MCF 10A (cell line): ENCODE results near the gene RAB33B. TPM values are rescaled to one million over a fixed set of nuclear protein-coding genes. Genes with fewer than 3 reads are reported as not detected.

Source experiments
- BruUV-seq: library from RNA; stranded (reverse); fragments of 400-500 nt; replicated peaks from 2 replicates; lab custom pipeline; 2021; lab: Mats Ljungman, UMichigan
- CTCF ChIA-PET: fragments of 300-600 bp; sonication (Branson Sonifier 250); formaldehyde crosslinking; extraction: SDS; loops from one replicate; lab custom pipeline; 2021; ENCODE audit warnings: antibody characterized with exemption, inconsistent platforms; lab: Yijun Ruan, JAX
- POLR2A ChIA-PET: fragments of 300-600, 350-650 bp; sonication (Branson Sonifier 250); formaldehyde crosslinking; extraction: SDS; loops from one replicate; lab custom pipeline; 2020; ENCODE audit warnings: antibody characterized with exemption, inconsistent platforms; lab: Yijun Ruan, JAX
- DNase-seq: peaks from one replicate; pipeline ENCODE4 v3.0.0-alpha.2; 2018; ENCODE audit not compliant: unreplicated experiment
- H3K27ac Mint-ChIP-seq: one replicate; pipeline ENCODE4 v1.8.0; 2022; ENCODE audit warnings: mild to moderate bottlenecking, low read depth, mixed read lengths; ENCODE audit not compliant: unreplicated experiment
- H3K27me3 Mint-ChIP-seq: one replicate; pipeline ENCODE4 v1.8.0; 2022; ENCODE audit warnings: mixed read lengths; ENCODE audit not compliant: insufficient read depth, unreplicated experiment
- H3K36me3 Mint-ChIP-seq: one replicate; pipeline ENCODE4 v1.8.0; 2022; ENCODE audit warnings: mild to moderate bottlenecking, moderate library complexity, mixed read lengths; ENCODE audit not compliant: insufficient read depth, unreplicated experiment
- H3K4me1 Mint-ChIP-seq: one replicate; pipeline ENCODE4 v1.8.0; 2022; ENCODE audit warnings: mixed read lengths; ENCODE audit not compliant: insufficient read depth, unreplicated experiment
- H3K4me3 Mint-ChIP-seq: one replicate; pipeline ENCODE4 v1.8.0; 2022; ENCODE audit warnings: mild to moderate bottlenecking, moderate library complexity, mixed read lengths; ENCODE audit not compliant: unreplicated experiment
- H3K9me3 Mint-ChIP-seq: one replicate; pipeline ENCODE4 v1.8.0; 2022; ENCODE audit warnings: mixed read lengths; ENCODE audit not compliant: unreplicated experiment
- intact Hi-C: fragments of 100-400 bp; cut with micrococcal nuclease; formaldehyde crosslinking; loops from 2 replicates; pipeline ENCODE4 v1.14.1; 2022
- total RNA-seq: library from RNA; stranded (reverse); gene quantifications from 2 replicates; pipeline ENCODE4 v1.2.3, GENCODE V29; 2022
- TF ChIP-seq, protein P1 (sequence below): fragments of 200-600 bp; IDR thresholded peaks from one replicate; pipeline ENCODE4 v1.8.0; 2022; ENCODE audit warnings: antibody characterized with exemption, mild to moderate bottlenecking; ENCODE audit not compliant: unreplicated experiment

Gene RAB33B
- total RNA-seq, 1 experiment from 2014 or later, result 6.3 TPM

DNA sequence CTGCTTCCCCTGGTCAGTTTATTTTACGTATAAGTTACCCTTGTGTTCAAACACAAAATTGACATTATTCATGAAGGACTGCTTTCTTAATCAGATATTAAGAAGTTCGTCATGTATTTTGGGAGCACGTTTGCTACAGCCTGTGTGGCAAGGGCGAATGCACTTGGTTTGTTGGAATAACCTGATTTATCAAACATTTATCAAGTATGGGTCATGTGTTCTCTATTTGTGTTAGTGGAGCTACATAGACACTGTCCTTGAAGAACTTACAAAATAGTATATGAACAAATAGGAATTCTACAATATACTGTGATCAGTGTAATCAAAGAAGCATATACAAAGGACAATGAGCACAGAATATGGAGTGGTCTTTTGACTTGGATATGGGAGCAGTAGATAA lies 22.4 kb downstream of the RAB33B start:
- no TSS peak for BruUV-seq
- intact Hi-C loops, result no loop called here
- CTCF ChIA-PET, result interaction anchor here (0.5 to 1.1 kb wide), 2 partner anchors 21 to 179 kb away, joined by 3 read pairs; no protein-coding TSS in a partner anchor
- H3K36me3 Mint-ChIP-seq, result peaks cover 21% of the 10 kb centered on the region
- no peak for DNase-seq
- no peaks in the 10 kb centered on the region for H3K27me3 Mint-ChIP-seq
- H3K9me3 Mint-ChIP-seq, result no peaks in the 10 kb centered on the region
- POLR2A ChIA-PET, result interaction anchor here (0.8 to 1.1 kb wide), 2 partner anchors 12 to 21 kb away, joined by 3 to 4 read pairs; no protein-coding TSS in a partner anchor
- TF ChIP-seq, protein P1, sequence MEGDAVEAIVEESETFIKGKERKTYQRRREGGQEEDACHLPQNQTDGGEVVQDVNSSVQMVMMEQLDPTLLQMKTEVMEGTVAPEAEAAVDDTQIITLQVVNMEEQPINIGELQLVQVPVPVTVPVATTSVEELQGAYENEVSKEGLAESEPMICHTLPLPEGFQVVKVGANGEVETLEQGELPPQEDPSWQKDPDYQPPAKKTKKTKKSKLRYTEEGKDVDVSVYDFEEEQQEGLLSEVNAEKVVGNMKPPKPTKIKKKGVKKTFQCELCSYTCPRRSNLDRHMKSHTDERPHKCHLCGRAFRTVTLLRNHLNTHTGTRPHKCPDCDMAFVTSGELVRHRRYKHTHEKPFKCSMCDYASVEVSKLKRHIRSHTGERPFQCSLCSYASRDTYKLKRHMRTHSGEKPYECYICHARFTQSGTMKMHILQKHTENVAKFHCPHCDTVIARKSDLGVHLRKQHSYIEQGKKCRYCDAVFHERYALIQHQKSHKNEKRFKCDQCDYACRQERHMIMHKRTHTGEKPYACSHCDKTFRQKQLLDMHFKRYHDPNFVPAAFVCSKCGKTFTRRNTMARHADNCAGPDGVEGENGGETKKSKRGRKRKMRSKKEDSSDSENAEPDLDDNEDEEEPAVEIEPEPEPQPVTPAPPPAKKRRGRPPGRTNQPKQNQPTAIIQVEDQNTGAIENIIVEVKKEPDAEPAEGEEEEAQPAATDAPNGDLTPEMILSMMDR, result no peak
- no peak overlapping the region for H3K27ac Mint-ChIP-seq
- no peak overlapping the region for H3K4me3 Mint-ChIP-seq
- H3K4me1 Mint-ChIP-seq, result no peaks in the 10 kb centered on the region

DNA sequence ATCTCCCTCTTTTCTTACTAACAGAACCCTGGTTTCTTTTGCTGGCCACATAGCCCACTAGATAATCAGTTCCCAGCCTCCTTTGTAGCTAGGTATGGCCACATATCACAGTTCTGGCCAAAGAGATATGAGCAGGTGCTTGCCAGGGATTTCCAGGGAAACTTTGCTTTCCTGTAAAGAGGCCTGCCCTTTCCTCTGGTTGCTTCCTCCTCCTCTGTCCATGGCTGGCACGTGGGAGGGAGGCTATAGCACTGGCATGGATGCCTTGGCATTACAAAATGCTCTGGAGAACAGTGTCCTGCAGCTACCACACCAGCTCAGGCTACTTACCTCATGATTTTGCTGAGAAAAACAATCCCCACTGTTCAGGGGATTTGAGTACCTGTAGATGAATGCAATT lies 27.5 kb downstream of the RAB33B start:
- Mint-ChIP-seq H3K27ac (no peak overlapping the region), H3K4me1 (no peaks in the 10 kb centered on the region), H3K27me3 (no peaks in the 10 kb centered on the region), H3K36me3 (peaks cover 7% of the 10 kb centered on the region), H3K9me3 (no peaks in the 10 kb centered on the region), H3K4me3 (no peak overlapping the region)
- CTCF ChIA-PET, result interaction anchor here (0.6 kb wide), 2 partner anchors 14 to 300 kb away, joined by 3 to 5 read pairs; no protein-coding TSS in a partner anchor
- intact Hi-C loops, result no loop called here
- DNase-seq, result no peak
- TF ChIP-seq, protein P1, result no peak
- BruUV-seq, result no TSS peak
- POLR2A ChIA-PET, result no interaction called here

DNA sequence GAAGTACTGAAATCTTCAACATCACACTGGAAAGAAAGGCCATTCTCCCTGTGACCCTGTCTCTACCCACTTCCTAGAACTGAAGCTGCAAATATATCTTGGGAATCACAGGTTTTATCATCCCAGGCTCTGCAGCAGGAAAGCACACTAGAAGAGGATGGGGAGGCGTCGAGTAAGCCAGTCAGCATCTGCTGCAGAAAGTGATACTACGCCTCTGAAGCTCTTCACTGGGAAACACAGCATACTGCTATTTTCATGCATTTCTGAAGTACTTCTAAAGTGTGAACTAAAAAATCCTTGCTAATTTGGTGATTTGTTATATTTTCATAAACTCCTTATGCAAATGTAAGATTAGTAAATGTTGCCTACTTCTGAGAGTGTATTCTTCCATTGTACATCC lies 29.1 kb downstream of the RAB33B start:
- H3K4me1 Mint-ChIP-seq, result no peaks in the 10 kb centered on the region
- peaks cover 7% of the 10 kb centered on the region for H3K36me3 Mint-ChIP-seq
- no peak overlapping the region for H3K27ac Mint-ChIP-seq
- intact Hi-C loops, result no loop called here
- CTCF ChIA-PET, result interaction anchor here (0.7 to 1.6 kb wide), 3 partner anchors 14 to 1017 kb away, joined by 3 to 4 read pairs (median 3); no protein-coding TSS in a partner anchor
- DNase-seq, result no peak
- no peaks in the 10 kb centered on the region for H3K9me3 Mint-ChIP-seq
- H3K4me3 Mint-ChIP-seq, result no peak overlapping the region
- TF ChIP-seq, protein P1, result no peak
- no TSS peak for BruUV-seq
- POLR2A ChIA-PET, result interaction anchor here (0.6 kb wide), 1 partner anchor 171 kb away, joined by 3 read pairs; no protein-coding TSS in a partner anchor
- H3K27me3 Mint-ChIP-seq, result no peaks in the 10 kb centered on the region

DNA sequence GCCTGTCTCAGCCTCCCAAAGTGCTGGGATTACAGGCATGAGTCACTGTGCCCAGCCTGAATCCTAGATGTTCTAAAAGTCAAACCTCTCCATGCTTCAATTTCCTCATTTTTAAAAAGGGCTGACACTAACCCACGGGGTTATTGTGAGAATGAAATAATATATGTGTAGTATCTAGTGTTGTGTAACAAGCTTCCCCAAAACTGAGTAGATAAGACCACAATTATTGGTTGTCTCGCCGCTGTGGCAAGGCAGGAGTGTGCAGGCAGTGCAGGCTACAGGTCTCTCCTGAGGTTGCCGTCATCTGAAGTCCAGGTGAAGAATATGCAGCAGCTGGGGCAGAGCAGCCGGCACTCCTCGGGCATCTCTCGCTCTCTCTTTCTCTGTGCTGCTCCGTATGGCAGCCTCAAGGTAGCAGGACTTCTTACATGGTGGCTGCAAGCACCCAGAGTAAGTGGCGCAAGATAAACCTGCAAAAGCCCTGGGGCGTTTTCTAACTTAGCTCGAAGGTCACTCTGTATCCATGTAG lies 30.9 kb downstream of the RAB33B start:
- Mint-ChIP-seq H3K27ac (no peak overlapping the region), H3K9me3 (no peaks in the 10 kb centered on the region), H3K4me1 (no peaks in the 10 kb centered on the region), H3K4me3 (no peak overlapping the region), H3K36me3 (no peaks in the 10 kb centered on the region), H3K27me3 (no peaks in the 10 kb centered on the region)
- CTCF ChIA-PET, result interaction anchor here (0.6 kb wide), 1 partner anchor 170 kb away, joined by 3 read pairs; no protein-coding TSS in a partner anchor
- TF ChIP-seq, protein P1, result no peak
- intact Hi-C loops, result no loop called here
- BruUV-seq, result no TSS peak
- DNase-seq, result no peak
- POLR2A ChIA-PET, result interaction anchor here (0.6 to 1.3 kb wide), 2 partner anchors 10 to 22 kb away, joined by 3 read pairs; no protein-coding TSS in a partner anchor
